ENCODE data around the gene ACSM2A. TPM values are rescaled to one million over a fixed set of nuclear protein-coding genes. Genes with fewer than 3 reads are reported as not detected.
"Not testable (repeated sequence)": the region's sequence is repeated elsewhere in the genome, so short reads cannot be mapped to it uniquely, and the experiment has no call there.

ACSM2A gene
- total RNA-seq, 1 experiment from 2014 or later, result not detected

DNA sequence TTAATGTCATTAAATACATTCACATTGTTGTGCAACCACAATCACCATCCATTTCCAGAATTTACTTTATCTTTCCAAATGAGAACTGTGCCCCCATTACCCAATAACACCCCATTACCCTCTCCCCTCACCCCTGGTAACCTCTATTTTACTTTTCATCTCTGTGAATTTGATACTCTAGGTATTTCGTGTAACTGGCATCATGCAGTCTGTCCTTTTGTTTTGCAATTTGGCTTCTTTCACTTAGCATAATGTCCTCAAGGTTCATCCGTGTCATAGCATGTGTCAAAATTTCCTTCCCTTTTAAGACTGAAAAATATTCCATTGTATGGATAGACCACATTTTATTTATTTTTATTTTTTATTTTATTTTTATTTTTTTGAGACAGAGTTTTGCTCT, 29.6 kb upstream of the ACSM2A start:
- not testable (repeated sequence) for H3K4ac ChIP-seq (ENCODE audit: low read depth, low read length); H3K4me3 Mint-ChIP-seq; H2BK5ac ChIP-seq (ENCODE audit: insufficient read length, low read length); H3K23me2 ChIP-seq (ENCODE audit: insufficient read length, low read depth, low read length, poor library complexity, severe bottlenecking); DNase-seq; H3K27ac ChIP-seq (ENCODE audit: insufficient read length, low read depth, low read length); H3K4me1 ChIP-seq (ENCODE audit: insufficient read depth, low read length); H4K8ac ChIP-seq (replicated peaks; ENCODE audit: insufficient read length, low read depth, low read length); H3K4me1 Mint-ChIP-seq; H3K79me2 ChIP-seq (ENCODE audit: insufficient read depth, low read length); H2BK20ac ChIP-seq (ENCODE audit: low read depth, low read length, poor library complexity, severe bottlenecking); H4K5ac ChIP-seq (ENCODE audit: insufficient read length, low read depth, low read length); H3K9me3 Mint-ChIP-seq; H2BK12ac ChIP-seq (ENCODE audit: insufficient read length, low read depth, low read length); H3K4me2 ChIP-seq (ENCODE audit: insufficient read depth, insufficient read length, low read length); H3K36me3 Mint-ChIP-seq (ENCODE audit: insufficient read depth in 1 of 3, low read depth in 3 of 3); H4K20me1 ChIP-seq (ENCODE audit: control insufficient read depth, insufficient read depth, insufficient read length); H2BK120ac ChIP-seq (ENCODE audit: low read depth, low read length, poor library complexity, severe bottlenecking); H3K27ac Mint-ChIP-seq; H3K79me1 ChIP-seq (ENCODE audit: insufficient read depth, low read depth, low read length, poor library complexity, severe bottlenecking); H3T11ph ChIP-seq (ENCODE audit: low read length); H3K9me3 ChIP-seq (ENCODE audit: control insufficient read depth, low read depth, low read length); H3K27me3 ChIP-seq (ENCODE audit: insufficient read depth, low read length); H2AFZ ChIP-seq (ENCODE audit: low read length); H2AK5ac ChIP-seq (ENCODE audit: insufficient read length, low read length); H3K27me3 Mint-ChIP-seq (ENCODE audit: low read depth); H3K56ac ChIP-seq (ENCODE audit: insufficient read length, low read depth, low read length); H3K9ac ChIP-seq (ENCODE audit: extremely low read depth, insufficient read length, low read length); H3K14ac ChIP-seq (ENCODE audit: insufficient read depth, low read length); H3K23ac ChIP-seq (ENCODE audit: insufficient read length, low read depth, low read length); H2BK15ac ChIP-seq (ENCODE audit: low read depth, low read length); H3K18ac ChIP-seq (ENCODE audit: insufficient read length, low read depth, low read length); H4K91ac ChIP-seq (ENCODE audit: insufficient read length, low read depth, low read length)
- no CpG with 5 or more reads among the region's 2 CpGs for WGBS (ENCODE audit: extremely low coverage, insufficient read length, low lambda C conversion rate)

DNA sequence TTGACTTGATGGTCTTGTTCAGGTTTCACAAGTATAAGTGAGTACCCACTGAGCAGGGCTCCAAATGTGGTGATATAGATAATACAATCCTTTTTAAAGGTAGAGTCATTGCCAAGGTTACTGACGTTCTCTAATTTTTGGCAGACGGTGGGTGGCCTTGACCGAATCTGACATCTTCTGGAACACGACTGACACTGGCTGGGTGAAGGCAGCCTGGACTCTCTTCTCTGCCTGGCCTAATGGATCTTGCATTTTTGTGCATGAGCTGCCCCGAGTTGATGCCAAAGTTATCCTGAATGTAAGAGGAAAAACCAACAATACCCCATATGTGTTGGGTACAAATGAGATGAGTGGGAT, 27.6 kb upstream of the ACSM2A start:
- not testable (repeated sequence) for H4K20me1 ChIP-seq (ENCODE audit: control insufficient read depth, insufficient read depth, insufficient read length); H3K36me3 Mint-ChIP-seq (ENCODE audit: insufficient read depth in 1 of 3, low read depth in 3 of 3); H2AK5ac ChIP-seq (ENCODE audit: insufficient read length, low read length); H2AFZ ChIP-seq (ENCODE audit: low read length); H3K4ac ChIP-seq (ENCODE audit: low read depth, low read length); H3K23ac ChIP-seq (ENCODE audit: insufficient read length, low read depth, low read length); H3K4me2 ChIP-seq (ENCODE audit: insufficient read depth, insufficient read length, low read length); H3K4me1 ChIP-seq (ENCODE audit: insufficient read depth, low read length); H4K91ac ChIP-seq (ENCODE audit: insufficient read length, low read depth, low read length); H3K27me3 Mint-ChIP-seq (ENCODE audit: low read depth); H2BK12ac ChIP-seq (ENCODE audit: insufficient read length, low read depth, low read length); H2BK5ac ChIP-seq (ENCODE audit: insufficient read length, low read length); H3K27me3 ChIP-seq (ENCODE audit: insufficient read depth, low read length); H3K18ac ChIP-seq (ENCODE audit: insufficient read length, low read depth, low read length); H3K4me3 Mint-ChIP-seq; H3K79me2 ChIP-seq (ENCODE audit: insufficient read depth, low read length); H3T11ph ChIP-seq (ENCODE audit: low read length); DNase-seq; H3K27ac Mint-ChIP-seq; H3K56ac ChIP-seq (ENCODE audit: insufficient read length, low read depth, low read length); H4K8ac ChIP-seq (replicated peaks; ENCODE audit: insufficient read length, low read depth, low read length); H3K27ac ChIP-seq (ENCODE audit: insufficient read length, low read depth, low read length); H2BK120ac ChIP-seq (ENCODE audit: low read depth, low read length, poor library complexity, severe bottlenecking); H3K79me1 ChIP-seq (ENCODE audit: insufficient read depth, low read depth, low read length, poor library complexity, severe bottlenecking); H3K14ac ChIP-seq (ENCODE audit: insufficient read depth, low read length); H3K4me1 Mint-ChIP-seq; H2BK15ac ChIP-seq (ENCODE audit: low read depth, low read length); H4K5ac ChIP-seq (ENCODE audit: insufficient read length, low read depth, low read length); H3K9me3 ChIP-seq (ENCODE audit: control insufficient read depth, low read depth, low read length); H3K23me2 ChIP-seq (ENCODE audit: insufficient read length, low read depth, low read length, poor library complexity, severe bottlenecking); H2BK20ac ChIP-seq (ENCODE audit: low read depth, low read length, poor library complexity, severe bottlenecking); H3K9ac ChIP-seq (ENCODE audit: extremely low read depth, insufficient read length, low read length)
- H3K9me3 Mint-ChIP-seq, result peaks cover 5 to 15% of the 10 kb centered on the region in 2 experiments; a peak in 3 of 5 replicates
- no CpG with 5 or more reads among the region's 5 CpGs for WGBS (ENCODE audit: extremely low coverage, insufficient read length, low lambda C conversion rate)
